ENCODE results near the gene RHOD. TPM values are rescaled to one million over a fixed set of nuclear protein-coding genes. Genes with fewer than 3 reads are reported as not detected.

The RHOD gene
- total and polyA plus RNA-seq, 10 of the 15 experiments (the other 5 are each of a cell fraction or from before 2014, with no cell fraction given) = 0.15 to 2.6 (median 1.9) TPM; not detected in 2

- TF ChIP-seq IRF3 (IDR thresholded peaks at IDR 0.05) = no peak
Measured at GRCh38 chr11:67062526-67063373, 6.1 kb downstream of the RHOD start (continued).

- Histone ChIP-seq H3K79me2 (ENCODE audit: control insufficient read depth, insufficient read depth, low read length) (no peaks in the 10 kb centered on the region), H2AFZ (ENCODE audit: control insufficient read depth, low read depth, low read length) (no peak overlapping the region), H3K27me3 (replicated peaks in 1 of 2; ENCODE audit: control insufficient read depth in 2 of 2, insufficient read depth in 2 of 2, low read length in 1 of 2) (no peaks in the 10 kb centered on the region; a peak in 2 of 4 replicates), H3K36me3 (ENCODE audit: control insufficient read depth in 2 of 2, insufficient read depth in 2 of 2, low read length in 1 of 2) (no peaks in the 10 kb centered on the region), H3K9me3 (replicated peaks; ENCODE audit: control insufficient read depth, insufficient read depth, low read length) (no peaks in the 10 kb centered on the region), H3K4me3 (no peak overlapping the region), H3K9ac (ENCODE audit: control insufficient read depth, insufficient read depth, low read length) (no peak overlapping the region), H4K20me1 (ENCODE audit: control insufficient read depth, insufficient read depth) (no peaks in the 10 kb centered on the region), H3K27ac (ENCODE audit: control insufficient read depth, insufficient read depth) (no peak overlapping the region), H3K4me1 (ENCODE audit: control insufficient read depth, insufficient read depth, low read length) (no peaks in the 10 kb centered on the region), H3K4me2 (ENCODE audit: control insufficient read depth, insufficient read depth) (no peak overlapping the region)
- ChIA-PET CTCF (interaction anchor here (0.8 kb wide), 1 partner anchor 13 kb away, joined by 4 read pairs; no protein-coding TSS in a partner anchor), RAD21 (ENCODE audit: unreplicated experiment) (no interaction called here), POLR2A (no interaction called here), SMC1A (ENCODE audit: uncharacterized antibody, unreplicated experiment) (no interaction called here)
- in situ Hi-C loops (cut with MboI) (no loop called here), intact Hi-C loops (cut with micrococcal nuclease; ENCODE audit: unreplicated experiment) (no loop called here)
- WGBS (ENCODE audit: insufficient coverage, insufficient replicate concordance, low lambda C conversion rate, missing lambda C conversion rate) = 45% methylated on average over 3 of the region's 3 CpGs
- BruUV-seq (replicated peaks) = no TSS peak
- FAIRE-seq = no peak
- ATAC-seq = no peak
- TF ChIP-seq REST (IDR thresholded peaks at IDR 0.05; ENCODE audit: low read depth, low read length) (no peak), MEF2A (IDR thresholded peaks at IDR 0.05; ENCODE audit: insufficient read depth, low read depth, low read length) (no peak), MTA2 (IDR thresholded peaks at IDR 0.05; ENCODE audit: low read depth) (no peak), YBX1 (IDR thresholded peaks at IDR 0.05) (no peak), RBBP5 (conservative IDR thresholded peaks at IDR 0.05) (no peak)
- no peak for DNase-seq (ENCODE audit: low read depth, low spot score)
Measured at GRCh38 chr11:67066333-67066709, 9.7 kb downstream of the RHOD start.
